ENCODE results near the gene DRAM1. TPM values are rescaled to one million over a fixed set of nuclear protein-coding genes. Genes with fewer than 3 reads are reported as not detected.

DRAM1 gene
- total RNA-seq, 1 donor from 2014 or later = 3.4 TPM

- Mint-ChIP-seq H3K4me1 (no peaks in the 10 kb centered on the region), H3K9me3 (no peaks in the 10 kb centered on the region), H3K27me3 (ENCODE audit: low read depth) (no peaks in the 10 kb centered on the region), H3K27ac (ENCODE audit: unreplicated experiment) (no peak overlapping the region), H3K36me3 (ENCODE audit: low read depth) (no peaks in the 10 kb centered on the region), H3K4me3 (no peak overlapping the region)
- no peak for TF ChIP-seq CTCF (conservative IDR thresholded peaks at IDR 0.05)
- DNase-seq (ENCODE audit: low read depth, low spot score) = no peak
These were observed 49.7 kb downstream of the DRAM1 start for GRCh38 chr12:101927036-101927435.

- Mint-ChIP-seq H3K27ac (ENCODE audit: unreplicated experiment) (no peak overlapping the region), H3K36me3 (ENCODE audit: low read depth) (no peaks in the 10 kb centered on the region), H3K4me3 (no peak overlapping the region), H3K4me1 (no peaks in the 10 kb centered on the region), H3K27me3 (ENCODE audit: low read depth) (no peaks in the 10 kb centered on the region), H3K9me3 (no peaks in the 10 kb centered on the region)
- no peak for TF ChIP-seq CTCF (conservative IDR thresholded peaks at IDR 0.05)
- DNase-seq (ENCODE audit: low read depth, low spot score) = no peak
These were observed 50.6 kb downstream of the DRAM1 start for GRCh38 chr12:101927999-101928398.

GRCh38 chr12:101928556-101928955 lies 51.2 kb downstream of the DRAM1 start:
- H3K4me1 Mint-ChIP-seq = no peaks in the 10 kb centered on the region
- H3K36me3 Mint-ChIP-seq (ENCODE audit: low read depth) = no peaks in the 10 kb centered on the region
- DNase-seq (ENCODE audit: low read depth, low spot score) = no peak

GRCh38 chr12:101929365-101930041 lies 52.1 kb downstream of the DRAM1 start:
- Mint-ChIP-seq H3K27ac (ENCODE audit: unreplicated experiment) (no peak overlapping the region), H3K4me3 (no peak overlapping the region), H3K9me3 (no peaks in the 10 kb centered on the region), H3K4me1 (no peaks in the 10 kb centered on the region), H3K27me3 (ENCODE audit: low read depth) (no peaks in the 10 kb centered on the region), H3K36me3 (ENCODE audit: low read depth) (no peaks in the 10 kb centered on the region)
- TF ChIP-seq CTCF (conservative IDR thresholded peaks at IDR 0.05) = no peak
- no peak for DNase-seq (ENCODE audit: low read depth, low spot score)

More at GRCh38 chr12:101928556-101928955, 51.2 kb downstream of the DRAM1 start:
- no peak overlapping the region for H3K4me3 Mint-ChIP-seq
- H3K27ac Mint-ChIP-seq (ENCODE audit: unreplicated experiment) = no peak overlapping the region
- H3K9me3 Mint-ChIP-seq = no peaks in the 10 kb centered on the region
- no peaks in the 10 kb centered on the region for H3K27me3 Mint-ChIP-seq (ENCODE audit: low read depth)
- no peak for TF ChIP-seq CTCF (conservative IDR thresholded peaks at IDR 0.05)

GRCh38 chr12:101931498-101932326 lies 54.3 kb downstream of the DRAM1 start:
- no peak for DNase-seq (ENCODE audit: low read depth, low spot score)
- Mint-ChIP-seq H3K27me3 (ENCODE audit: low read depth) (no peaks in the 10 kb centered on the region), H3K27ac (ENCODE audit: unreplicated experiment) (no peak overlapping the region), H3K4me3 (no peak overlapping the region), H3K36me3 (ENCODE audit: low read depth) (no peaks in the 10 kb centered on the region), H3K4me1 (peaks cover 3% of the 10 kb centered on the region), H3K9me3 (no peaks in the 10 kb centered on the region)
- no peak for TF ChIP-seq CTCF (conservative IDR thresholded peaks at IDR 0.05)
